SK-N-SH (cell line): ENCODE measurements around the gene OBSL1. TPM values are rescaled to one million over a fixed set of nuclear protein-coding genes. Genes with fewer than 3 reads are reported as not detected.

ENCODE experiments used
- CTCF ChIA-PET: fragments of 300-600, 350-600 bp; formaldehyde crosslinking; extraction: SDS; loops from one replicate; lab custom pipeline; 2021; lab: Yijun Ruan, JAX
- POLR2A ChIA-PET: fragments of 350-600 bp; sonication (Branson Sonifier 250); formaldehyde crosslinking; extraction: SDS; loops from one replicate; lab custom pipeline; 2020; ENCODE audit warnings: antibody characterized with exemption, inconsistent platforms; lab: Yijun Ruan, JAX
- DNase-seq: peaks from one replicate; pipeline ENCODE4 v3.0.0; 2012
- H2AFZ ChIP-seq: fragments of 200-600 bp; sonication (generic); 2 replicates; pipeline ENCODE4 v1.8.1; 2016; ENCODE audit warnings: antibody characterized with exemption, mild to moderate bottlenecking, low read depth
- H3F3A ChIP-seq: fragments of 200-600 bp; sonication (generic); replicated peaks from 2 replicates; pipeline ENCODE3; 2016; ENCODE audit warnings: antibody characterized with exemption, mild to moderate bottlenecking; ENCODE audit not compliant: insufficient read depth
- H3K27ac ChIP-seq, 2 experiments: fragments of 200-500 bp in 1 of 2; fragments of 200-600 bp in 1 of 2; sonication (Bioruptor generic) in 1 of 2; sonication (generic), shearing (Covaris generic) in 1 of 2; 2 replicates each; pipeline versions ENCODE4 v1.5.1 to v1.6.1; 2014 to 2016; ENCODE audit warnings: low read depth in 2 of 2, inconsistent platforms in 1 of 2, low read length in 1 of 2, mild to moderate bottlenecking in 1 of 2, mixed read lengths in 1 of 2
- H3K27me3 ChIP-seq: fragments of 200-600 bp; sonication (generic), shearing (Covaris generic); 2 replicates; pipeline ENCODE4 v1.6.1; 2016; ENCODE audit warnings: mixed run types; ENCODE audit not compliant: insufficient read depth
- H3K36me3 ChIP-seq, 2 experiments: fragments of 200-500 bp in 1 of 2; fragments of 200-600 bp in 1 of 2; sonication (Bioruptor generic) in 1 of 2; sonication (generic) in 1 of 2; replicated peaks in 1 of 2; 2 replicates each; pipeline versions ENCODE3 to v1.5.1; 2014 to 2016; ENCODE audit warnings: low read length in 1 of 2, mild to moderate bottlenecking in 1 of 2; ENCODE audit not compliant: insufficient read depth in 2 of 2, control insufficient read depth in 1 of 2
- H3K4me1 ChIP-seq, 2 experiments: fragments of 200-500 bp in 1 of 2; fragments of 200-600 bp in 1 of 2; sonication (Bioruptor generic) in 1 of 2; sonication (generic), shearing (Covaris generic) in 1 of 2; 2 replicates each; pipeline versions ENCODE4 v1.5.1 to v1.6.1; 2014 to 2016; ENCODE audit warnings: low read depth in 1 of 2, low read length in 1 of 2, mixed run types in 1 of 2; ENCODE audit not compliant: insufficient read depth in 2 of 2, control insufficient read depth in 1 of 2
- H3K4me2 ChIP-seq: fragments of 200-600 bp; sonication (generic), shearing (Covaris generic); 2 replicates; pipeline ENCODE4 v1.6.1; 2017; ENCODE audit warnings: mixed run types
- H3K4me3 ChIP-seq, 2 experiments: fragments of 200-500 bp in 1 of 2; fragments of 200-600 bp in 1 of 2; sonication (Bioruptor generic) in 1 of 2; sonication (generic), shearing (Covaris generic) in 1 of 2; 2 replicates each; pipeline versions ENCODE4 v1.5.1 to v1.8.1; 2014 to 2016; ENCODE audit warnings: low read depth in 2 of 2, inconsistent platforms in 1 of 2, low read length in 1 of 2, mild to moderate bottlenecking in 1 of 2, mixed read lengths in 1 of 2, moderate library complexity in 1 of 2
- H3K79me2 ChIP-seq: fragments of 200-600 bp; sonication (generic); 2 replicates; pipeline ENCODE4 v1.8.1; 2017; ENCODE audit warnings: mild to moderate bottlenecking; ENCODE audit not compliant: insufficient read depth
- H3K9ac ChIP-seq: fragments of 200-600 bp; sonication (generic); 2 replicates; pipeline ENCODE4 v1.6.1; 2017; ENCODE audit warnings: mixed run types
- H3K9me2 ChIP-seq: fragments of 200-600 bp; sonication (generic); 2 replicates; pipeline ENCODE4 v1.6.1; 2017; ENCODE audit warnings: mixed run types
- H3K9me3 ChIP-seq: fragments of 200-600 bp; sonication (generic); 2 replicates; pipeline ENCODE4 v1.6.1; 2017; ENCODE audit warnings: mixed run types, mild to moderate bottlenecking, moderate library complexity
- H4K20me1 ChIP-seq: fragments of 200-600 bp; sonication (generic); 2 replicates; pipeline ENCODE4 v1.6.1; 2017; ENCODE audit warnings: mild to moderate bottlenecking, mixed run types; ENCODE audit not compliant: insufficient read depth
- ELF1 ChIP-seq: IDR thresholded peaks from 2 replicates; pipeline ENCODE4 v1.4.0; 2012
- EZH2phosphoT487 ChIP-seq: fragments of 200-600 bp; sonication (generic); IDR thresholded peaks from 2 replicates; pipeline ENCODE4 v1.6.1; 2017; ENCODE audit warnings: low read depth, mixed run types, mild to moderate bottlenecking, antibody characterized with exemption, moderate library complexity, borderline replicate concordance
- FOXJ3 ChIP-seq: sonication (generic); formaldehyde crosslinking; IDR thresholded peaks from 2 replicates; pipeline ENCODE4 v1.5.1; 2020; ENCODE audit warnings: mild to moderate bottlenecking, missing genetic modification reagents
- GATA2 ChIP-seq: sonication (generic); formaldehyde crosslinking; IDR thresholded peaks from 2 replicates; pipeline ENCODE4 v1.5.0; 2020; ENCODE audit warnings: mild to moderate bottlenecking, missing genetic modification reagents
- MEF2A ChIP-seq: IDR thresholded peaks from 2 replicates; pipeline ENCODE4 v1.4.0; 2012; ENCODE audit warnings: low read depth, borderline replicate concordance
- MXI1 ChIP-seq: IDR thresholded peaks from 2 replicates; pipeline ENCODE4 v1.6.1; 2012; ENCODE audit warnings: mild to moderate bottlenecking, low read depth, low read length, improper control_type of control experiment
- NRF1 ChIP-seq: IDR thresholded peaks from 2 replicates; pipeline ENCODE4 v1.6.1; 2012; ENCODE audit warnings: low read depth, mild to moderate bottlenecking, low read length
- POLR2AphosphoS5 ChIP-seq: IDR thresholded peaks from 2 replicates; pipeline ENCODE4 v1.6.1; 2012; ENCODE audit warnings: low read depth, low read length
- RAD21 ChIP-seq: IDR thresholded peaks from 2 replicates; pipeline ENCODE4 v1.6.1; 2012; ENCODE audit warnings: mild to moderate bottlenecking, low read length
- RXRA ChIP-seq: IDR thresholded peaks from 2 replicates; pipeline ENCODE4 v1.4.0; 2012; ENCODE audit warnings: low read depth, mild to moderate bottlenecking, borderline replicate concordance
- TAF1 ChIP-seq: IDR thresholded peaks from 2 replicates; pipeline ENCODE4 v1.6.1; 2012; ENCODE audit warnings: low read depth, mild to moderate bottlenecking, low read length, moderate library complexity, borderline replicate concordance
- TEAD4 ChIP-seq: IDR thresholded peaks from 2 replicates; pipeline ENCODE4 v1.4.0; 2012; ENCODE audit warnings: mild to moderate bottlenecking, borderline replicate concordance; ENCODE audit not compliant: insufficient read depth
- WGBS: methylation state at CpG from one replicate; pipeline ENCODE4 v1.1.6; 2017; ENCODE audit warnings: low lambda C conversion rate; 5-methylcytosine and 5-hydroxymethylcytosine counted together
- polyA plus RNA-seq, 3 experiments: library from polyadenylated mRNA; depleted of rRNA; stranded (reverse); fragments of >200 nt; gene quantifications; 2 replicates each; pipeline ENCODE4 v1.2.3, GENCODE V29; 2012
- TF ChIP-seq, protein P1 (sequence below): fragments of 200-600 bp; sonication (generic); IDR thresholded peaks from 2 replicates; pipeline ENCODE4 v1.6.1; 2017; ENCODE audit warnings: antibody characterized with exemption, mild to moderate bottlenecking, moderate library complexity
- TF ChIP-seq, protein P2 (sequence below): IDR thresholded peaks from 2 replicates; pipeline ENCODE4; 2012
- TF ChIP-seq, protein P3 (sequence below): fragments of 150-350 bp; IDR thresholded peaks from 2 replicates; pipeline ENCODE4 v1.6.1; 2017; ENCODE audit warnings: antibody characterized with exemption, low read length, low read depth, borderline replicate concordance
- TF ChIP-seq, protein P4 (sequence below): IDR thresholded peaks from 2 replicates; pipeline ENCODE4 v1.4.0; 2012; ENCODE audit warnings: low read depth, borderline replicate concordance
- TF ChIP-seq, protein P5 (sequence below): IDR thresholded peaks from 2 replicates; pipeline ENCODE4 v1.4.0; 2012; ENCODE audit warnings: low read depth

The OBSL1 gene
- polyA plus RNA-seq, 1 of the 3 experiments (the other 2 are of a cell fraction): 93.0 TPM

DNA sequence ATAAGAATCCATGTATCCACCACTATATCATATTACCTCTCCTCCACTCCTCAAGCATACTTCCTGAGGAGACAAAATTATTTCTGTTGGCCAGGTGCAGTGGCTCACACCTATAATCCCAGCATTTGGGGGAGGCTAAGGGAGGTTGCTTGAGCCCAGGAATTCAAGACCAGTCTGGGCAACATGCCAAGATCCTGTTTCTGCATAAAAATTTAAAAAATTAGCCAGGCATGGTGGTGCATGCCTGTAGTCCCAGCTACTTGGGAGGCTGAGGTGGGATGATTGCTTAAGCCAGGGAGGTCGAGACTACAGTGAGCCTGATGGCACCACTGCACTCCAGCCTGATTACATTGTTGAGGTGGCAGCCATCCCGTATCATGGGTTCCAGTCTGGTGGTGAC is 10.0 kb upstream of the OBSL1 start:
- Histone ChIP-seq H3K9me3 (no peaks in the 10 kb centered on the region), H3K4me1 (no peaks in the 10 kb centered on the region), H3K27me3 (peaks cover 7% of the 10 kb centered on the region; the same call in 1 of the 2 replicates), H3K9me2 (no peaks in the 10 kb centered on the region), H3K27ac (no peak overlapping the region), H3F3A (no peaks in the 10 kb centered on the region), H3K4me2 (no peak overlapping the region), H3K9ac (no peak overlapping the region), H4K20me1 (no peaks in the 10 kb centered on the region), H3K79me2 (no peaks in the 10 kb centered on the region), H2AFZ (no peak overlapping the region), H3K36me3 (no peaks in the 10 kb centered on the region)
- CTCF ChIA-PET: no interaction called here
- POLR2A ChIA-PET: no interaction called here
- no peak for DNase-seq
- WGBS: 80% methylated on average over 1 of the region's 2 CpGs
- TF ChIP-seq RAD21 (no peak), RXRA (no peak), EZH2phosphoT487 (no peak), ELF1 (no peak), MEF2A (no peak)
- TF ChIP-seq, protein P1, sequence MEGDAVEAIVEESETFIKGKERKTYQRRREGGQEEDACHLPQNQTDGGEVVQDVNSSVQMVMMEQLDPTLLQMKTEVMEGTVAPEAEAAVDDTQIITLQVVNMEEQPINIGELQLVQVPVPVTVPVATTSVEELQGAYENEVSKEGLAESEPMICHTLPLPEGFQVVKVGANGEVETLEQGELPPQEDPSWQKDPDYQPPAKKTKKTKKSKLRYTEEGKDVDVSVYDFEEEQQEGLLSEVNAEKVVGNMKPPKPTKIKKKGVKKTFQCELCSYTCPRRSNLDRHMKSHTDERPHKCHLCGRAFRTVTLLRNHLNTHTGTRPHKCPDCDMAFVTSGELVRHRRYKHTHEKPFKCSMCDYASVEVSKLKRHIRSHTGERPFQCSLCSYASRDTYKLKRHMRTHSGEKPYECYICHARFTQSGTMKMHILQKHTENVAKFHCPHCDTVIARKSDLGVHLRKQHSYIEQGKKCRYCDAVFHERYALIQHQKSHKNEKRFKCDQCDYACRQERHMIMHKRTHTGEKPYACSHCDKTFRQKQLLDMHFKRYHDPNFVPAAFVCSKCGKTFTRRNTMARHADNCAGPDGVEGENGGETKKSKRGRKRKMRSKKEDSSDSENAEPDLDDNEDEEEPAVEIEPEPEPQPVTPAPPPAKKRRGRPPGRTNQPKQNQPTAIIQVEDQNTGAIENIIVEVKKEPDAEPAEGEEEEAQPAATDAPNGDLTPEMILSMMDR: no peak
- TF ChIP-seq, all 33 proteins: peak for 0
- H3K4me3 ChIP-seq: no peak overlapping the region

DNA sequence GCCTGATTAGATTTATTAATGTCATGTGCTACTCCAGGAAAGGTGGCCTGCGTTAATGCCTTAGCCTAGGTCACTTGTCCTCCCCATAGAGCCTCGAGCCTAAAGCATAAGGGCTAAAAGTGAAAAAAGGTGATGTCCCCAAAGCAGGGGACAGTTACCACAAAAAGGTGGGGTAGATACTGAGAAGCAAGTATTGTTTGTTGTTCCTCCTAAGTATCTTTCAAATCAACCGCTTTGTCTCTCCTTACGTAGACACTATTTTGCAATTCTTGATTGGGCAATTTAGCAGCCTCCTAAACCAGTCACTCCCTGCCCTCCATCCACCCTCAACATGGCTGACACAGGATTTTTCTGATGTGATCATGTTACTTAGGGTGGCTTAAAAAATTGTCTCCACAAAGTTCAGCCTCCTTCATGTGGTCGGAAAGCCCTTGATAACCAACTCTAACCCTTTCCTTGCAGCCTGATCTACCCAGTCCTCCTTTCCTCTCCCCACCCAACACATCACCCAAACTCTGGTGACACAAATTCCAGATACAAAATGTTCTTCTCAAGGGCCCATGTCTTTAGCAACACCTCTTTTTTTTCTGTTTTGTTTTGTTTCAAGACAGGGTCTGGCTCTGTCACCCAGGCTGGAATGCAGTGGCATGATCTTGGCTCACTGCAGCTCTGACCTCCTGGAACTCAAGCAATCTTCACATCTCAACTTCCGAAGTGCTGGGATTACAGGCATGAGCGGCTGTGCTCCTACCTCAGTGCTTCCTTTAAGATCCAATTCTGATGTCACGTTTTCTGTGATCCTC is 7.7 kb upstream of the OBSL1 start:
- WGBS: 71% methylated on average over 8 of the region's 8 CpGs
- Histone ChIP-seq H3K4me3 (no peak overlapping the region), H3K9ac (no peak overlapping the region), H4K20me1 (no peaks in the 10 kb centered on the region), H3K79me2 (no peaks in the 10 kb centered on the region), H3K9me3 (no peaks in the 10 kb centered on the region), H3K4me2 (no peak overlapping the region), H3K36me3 (no peaks in the 10 kb centered on the region), H2AFZ (no peak overlapping the region), H3K27me3 (peaks cover 7% of the 10 kb centered on the region; the same call in 1 of the 2 replicates), H3F3A (no peaks in the 10 kb centered on the region), H3K27ac (no peak overlapping the region), H3K4me1 (no peaks in the 10 kb centered on the region), H3K9me2 (no peaks in the 10 kb centered on the region)
- ChIA-PET POLR2A (interaction anchor here (0.6 kb wide), 2 partner anchors 149 to 275 kb away, joined by 3 to 9 read pairs; no protein-coding TSS in a partner anchor), CTCF (no interaction called here)
- DNase-seq: no peak
- TF ChIP-seq, protein P2, sequence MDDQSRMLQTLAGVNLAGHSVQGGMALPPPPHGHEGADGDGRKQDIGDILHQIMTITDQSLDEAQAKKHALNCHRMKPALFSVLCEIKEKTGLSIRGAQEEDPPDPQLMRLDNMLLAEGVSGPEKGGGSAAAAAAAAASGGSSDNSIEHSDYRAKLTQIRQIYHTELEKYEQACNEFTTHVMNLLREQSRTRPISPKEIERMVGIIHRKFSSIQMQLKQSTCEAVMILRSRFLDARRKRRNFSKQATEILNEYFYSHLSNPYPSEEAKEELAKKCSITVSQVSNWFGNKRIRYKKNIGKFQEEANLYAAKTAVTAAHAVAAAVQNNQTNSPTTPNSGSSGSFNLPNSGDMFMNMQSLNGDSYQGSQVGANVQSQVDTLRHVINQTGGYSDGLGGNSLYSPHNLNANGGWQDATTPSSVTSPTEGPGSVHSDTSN: no peak
- TF ChIP-seq POLR2AphosphoS5: no peak
- TF ChIP-seq TEAD4: no peak
- TF ChIP-seq RXRA: no peak
- TF ChIP-seq MXI1: no peak
- TF ChIP-seq GATA2: no peak
- TF ChIP-seq, protein P3, sequence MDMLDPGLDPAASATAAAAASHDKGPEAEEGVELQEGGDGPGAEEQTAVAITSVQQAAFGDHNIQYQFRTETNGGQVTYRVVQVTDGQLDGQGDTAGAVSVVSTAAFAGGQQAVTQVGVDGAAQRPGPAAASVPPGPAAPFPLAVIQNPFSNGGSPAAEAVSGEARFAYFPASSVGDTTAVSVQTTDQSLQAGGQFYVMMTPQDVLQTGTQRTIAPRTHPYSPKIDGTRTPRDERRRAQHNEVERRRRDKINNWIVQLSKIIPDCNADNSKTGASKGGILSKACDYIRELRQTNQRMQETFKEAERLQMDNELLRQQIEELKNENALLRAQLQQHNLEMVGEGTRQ: no peak
- no peak for TF ChIP-seq MEF2A
- TF ChIP-seq, protein P4, sequence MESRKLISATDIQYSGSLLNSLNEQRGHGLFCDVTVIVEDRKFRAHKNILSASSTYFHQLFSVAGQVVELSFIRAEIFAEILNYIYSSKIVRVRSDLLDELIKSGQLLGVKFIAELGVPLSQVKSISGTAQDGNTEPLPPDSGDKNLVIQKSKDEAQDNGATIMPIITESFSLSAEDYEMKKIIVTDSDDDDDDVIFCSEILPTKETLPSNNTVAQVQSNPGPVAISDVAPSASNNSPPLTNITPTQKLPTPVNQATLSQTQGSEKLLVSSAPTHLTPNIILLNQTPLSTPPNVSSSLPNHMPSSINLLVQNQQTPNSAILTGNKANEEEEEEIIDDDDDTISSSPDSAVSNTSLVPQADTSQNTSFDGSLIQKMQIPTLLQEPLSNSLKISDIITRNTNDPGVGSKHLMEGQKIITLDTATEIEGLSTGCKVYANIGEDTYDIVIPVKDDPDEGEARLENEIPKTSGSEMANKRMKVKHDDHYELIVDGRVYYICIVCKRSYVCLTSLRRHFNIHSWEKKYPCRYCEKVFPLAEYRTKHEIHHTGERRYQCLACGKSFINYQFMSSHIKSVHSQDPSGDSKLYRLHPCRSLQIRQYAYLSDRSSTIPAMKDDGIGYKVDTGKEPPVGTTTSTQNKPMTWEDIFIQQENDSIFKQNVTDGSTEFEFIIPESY: no peak
- no peak for TF ChIP-seq FOXJ3 (CRISPR knock-in tag)
- TF ChIP-seq, protein P1: no peak
- no peak for TF ChIP-seq EZH2phosphoT487
- no peak for TF ChIP-seq TAF1
- TF ChIP-seq, protein P5, sequence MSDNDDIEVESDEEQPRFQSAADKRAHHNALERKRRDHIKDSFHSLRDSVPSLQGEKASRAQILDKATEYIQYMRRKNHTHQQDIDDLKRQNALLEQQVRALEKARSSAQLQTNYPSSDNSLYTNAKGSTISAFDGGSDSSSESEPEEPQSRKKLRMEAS: no peak
- TF ChIP-seq NRF1: no peak
